Testis (tissue), 2 donors: ENCODE measurements around the gene RASSF3.

Experiments used
- CTCF ChIP-seq, 3 experiments: fragments of 450-650 bp in 2 of 3; fragments of 200-600 bp in 1 of 3; sonication (generic) in 1 of 3; IDR thresholded peaks; one replicate each; pipeline ENCODE4 v1.5.1; 2016 to 2019; ENCODE audit warnings: antibody characterized with exemption in 3 of 3, mild to moderate bottlenecking in 2 of 3, moderate library complexity in 1 of 3
- POLR2A ChIP-seq: fragments of 450-650 bp; IDR thresholded peaks from one replicate; pipeline ENCODE4 v1.6.1; 2017; ENCODE audit warnings: antibody characterized with exemption, mild to moderate bottlenecking, moderate library complexity

- TF ChIP-seq CTCF (IDR thresholded peaks at IDR 0.05): no peak
- TF ChIP-seq POLR2A: no peak
Observed at GRCh38 chr12:64582862-64583261, 27.4 kb upstream of the RASSF3 start.
